ENCODE results near the gene MAP3K6.

MAP3K6 gene

GRCh38 chr1:27372808-27373690 is 6.3 kb upstream of the MAP3K6 start:
- no peak for DNase-seq (ENCODE audit: low spot score)

GRCh38 chr1:27372022-27372807 is 5.5 kb upstream of the MAP3K6 start:
- no peak for DNase-seq (ENCODE audit: low spot score)

GRCh38 chr1:27368869-27369582 is 2.3 kb upstream of the MAP3K6 start:
- DNase-seq (ENCODE audit: low spot score), result no peak

GRCh38 chr1:27367160-27367650 is 444 bp upstream of the MAP3K6 start:
- DNase-seq (ENCODE audit: low spot score), result no peak

GRCh38 chr1:27366113-27366410 is 699 bp downstream of the MAP3K6 start:
- peak; percentile 91 for DNase-seq (ENCODE audit: low spot score)

GRCh38 chr1:27365372-27366112 is 1.2 kb downstream of the MAP3K6 start:
- DNase-seq (ENCODE audit: low spot score), result peak; percentile 94

GRCh38 chr1:27364696-27365371 is 1.9 kb downstream of the MAP3K6 start:
- DNase-seq (ENCODE audit: low spot score), result peak; percentile 79

GRCh38 chr1:27363766-27364695 is 2.7 kb downstream of the MAP3K6 start:
- no peak for DNase-seq (ENCODE audit: low spot score)

- DNase-seq (ENCODE audit: low spot score), result no peak
Measured at GRCh38 chr1:27361553-27361952, 5.2 kb downstream of the MAP3K6 start.

GRCh38 chr1:27361044-27361402 is 5.7 kb downstream of the MAP3K6 start:
- DNase-seq (ENCODE audit: low spot score), result no peak

- DNase-seq (ENCODE audit: low spot score), result no peak
Measured at GRCh38 chr1:27360159-27361043, 6.4 kb downstream of the MAP3K6 start.

GRCh38 chr1:27359822-27360158 is 7.0 kb downstream of the MAP3K6 start:
- DNase-seq (ENCODE audit: low spot score), result no peak

- no peak for DNase-seq (ENCODE audit: low spot score)
Measured at GRCh38 chr1:27358928-27359313, 7.8 kb downstream of the MAP3K6 start.

GRCh38 chr1:27358038-27358927 is 8.5 kb downstream of the MAP3K6 start:
- DNase-seq (ENCODE audit: low spot score), result no peak

GRCh38 chr1:27357281-27358037 is 9.3 kb downstream of the MAP3K6 start:
- peak; percentile 92 for DNase-seq (ENCODE audit: low spot score)

- no peak for DNase-seq (ENCODE audit: low spot score)
Measured at GRCh38 chr1:27356619-27357280, 10.0 kb downstream of the MAP3K6 start.

GRCh38 chr1:27356277-27356618 is 10.5 kb downstream of the MAP3K6 start:
- no peak for DNase-seq (ENCODE audit: low spot score)

Data from ecto neural progenitor cell (in vitro differentiated cells).